Ovary (tissue), 3 donors: ENCODE measurements around the gene CXCL10.

Experiments used
- CTCF ChIP-seq, 3 donors: fragments of 450-650 bp in 2 of 3; fragments of 200-600 bp in 1 of 3; IDR thresholded peaks; one replicate each; pipeline versions ENCODE4 v1.5.1 to v1.8.0; 2016 to 2022; ENCODE audit warnings: antibody characterized with exemption in 3 of 3, mild to moderate bottlenecking in 1 of 3
- POLR2A ChIP-seq: fragments of 450-650 bp; IDR thresholded peaks from one replicate; pipeline ENCODE4 v1.6.1; 2017; ENCODE audit warnings: antibody characterized with exemption, mild to moderate bottlenecking, moderate library complexity
- donor health status: DM: no; HTN: no; CAD: no.

- TF ChIP-seq CTCF (IDR thresholded peaks at IDR 0.05) (peak in 1 of 3 donors; percentile 17), POLR2A (no peak)
These were observed 44.5 kb upstream of the CXCL10 start for GRCh38 chr4:76067652-76068286.
